Ovary (tissue), 3 donors: ENCODE measurements around the gene DOK6.

ENCODE experiments used
- POLR2A ChIP-seq: fragments of 450-650 bp; IDR thresholded peaks from one replicate; pipeline ENCODE4 v1.6.1; 2017; ENCODE audit warnings: antibody characterized with exemption, mild to moderate bottlenecking, moderate library complexity
- TF ChIP-seq, protein P1 (sequence below), 3 donors: fragments of 450-650 bp in 2 of 3; fragments of 200-600 bp in 1 of 3; IDR thresholded peaks; one replicate each; pipeline versions ENCODE4 v1.5.1 to v1.8.0; 2016 to 2022; ENCODE audit warnings: antibody characterized with exemption in 3 of 3, mild to moderate bottlenecking in 1 of 3
- donor health status: DM: no; HTN: no; CAD: no.

DNA sequence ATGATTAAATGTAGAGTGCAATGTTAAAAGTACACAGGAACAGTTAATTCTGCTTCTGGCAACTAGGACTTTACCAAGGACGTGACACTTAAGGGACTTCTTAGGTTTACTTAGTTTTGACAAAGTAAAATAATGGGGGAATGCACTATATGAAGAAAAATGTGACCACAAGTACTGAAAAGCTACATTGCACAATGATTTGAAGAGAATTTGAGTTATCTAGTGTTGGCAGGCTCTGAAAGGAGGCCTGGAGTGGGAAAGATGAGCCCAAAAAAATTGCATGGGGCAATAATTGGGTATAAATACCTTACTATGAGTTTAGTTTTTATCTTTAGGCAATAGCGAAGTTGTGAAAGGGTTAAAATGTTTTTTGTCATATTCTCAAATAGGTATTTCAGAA is 173.7 kb downstream of the DOK6 start:
- TF ChIP-seq, protein P1, sequence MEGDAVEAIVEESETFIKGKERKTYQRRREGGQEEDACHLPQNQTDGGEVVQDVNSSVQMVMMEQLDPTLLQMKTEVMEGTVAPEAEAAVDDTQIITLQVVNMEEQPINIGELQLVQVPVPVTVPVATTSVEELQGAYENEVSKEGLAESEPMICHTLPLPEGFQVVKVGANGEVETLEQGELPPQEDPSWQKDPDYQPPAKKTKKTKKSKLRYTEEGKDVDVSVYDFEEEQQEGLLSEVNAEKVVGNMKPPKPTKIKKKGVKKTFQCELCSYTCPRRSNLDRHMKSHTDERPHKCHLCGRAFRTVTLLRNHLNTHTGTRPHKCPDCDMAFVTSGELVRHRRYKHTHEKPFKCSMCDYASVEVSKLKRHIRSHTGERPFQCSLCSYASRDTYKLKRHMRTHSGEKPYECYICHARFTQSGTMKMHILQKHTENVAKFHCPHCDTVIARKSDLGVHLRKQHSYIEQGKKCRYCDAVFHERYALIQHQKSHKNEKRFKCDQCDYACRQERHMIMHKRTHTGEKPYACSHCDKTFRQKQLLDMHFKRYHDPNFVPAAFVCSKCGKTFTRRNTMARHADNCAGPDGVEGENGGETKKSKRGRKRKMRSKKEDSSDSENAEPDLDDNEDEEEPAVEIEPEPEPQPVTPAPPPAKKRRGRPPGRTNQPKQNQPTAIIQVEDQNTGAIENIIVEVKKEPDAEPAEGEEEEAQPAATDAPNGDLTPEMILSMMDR (IDR thresholded peaks at IDR 0.05): no peak
- no peak for TF ChIP-seq POLR2A
